Measurements from ENCODE around the gene MRPS6. TPM values are rescaled to one million over a fixed set of nuclear protein-coding genes. Genes with fewer than 3 reads are reported as not detected.
A peak's percentile ranks its signal among the peaks of the same experiment; 100 is the strongest.

The MRPS6 gene
- total and polyA plus RNA-seq, 2 of the 13 experiments (the other 11 are each of a cell fraction or from before 2014, with no cell fraction given): 14.2 to 26.9 TPM

DNA sequence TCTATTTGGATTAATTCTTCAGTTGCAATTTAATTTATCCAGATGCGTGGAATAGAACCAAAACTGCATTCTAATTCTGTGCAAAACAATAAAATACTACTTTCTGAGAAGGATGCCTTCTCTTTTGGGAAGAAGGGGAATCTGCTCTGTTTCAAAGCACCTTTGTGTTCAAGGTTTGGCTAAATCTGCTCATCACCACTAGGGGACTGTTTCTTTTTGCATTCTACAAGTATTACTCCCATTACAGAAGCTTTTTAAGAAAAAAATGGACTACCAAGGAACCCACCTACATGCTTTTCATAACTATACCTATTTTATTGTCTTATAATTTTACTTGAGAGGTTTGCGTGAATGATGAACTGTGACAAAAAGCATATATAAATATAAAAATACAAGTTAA lies 18.2 kb downstream of the MRPS6 start (continued):
- TF ChIP-seq, protein P1, sequence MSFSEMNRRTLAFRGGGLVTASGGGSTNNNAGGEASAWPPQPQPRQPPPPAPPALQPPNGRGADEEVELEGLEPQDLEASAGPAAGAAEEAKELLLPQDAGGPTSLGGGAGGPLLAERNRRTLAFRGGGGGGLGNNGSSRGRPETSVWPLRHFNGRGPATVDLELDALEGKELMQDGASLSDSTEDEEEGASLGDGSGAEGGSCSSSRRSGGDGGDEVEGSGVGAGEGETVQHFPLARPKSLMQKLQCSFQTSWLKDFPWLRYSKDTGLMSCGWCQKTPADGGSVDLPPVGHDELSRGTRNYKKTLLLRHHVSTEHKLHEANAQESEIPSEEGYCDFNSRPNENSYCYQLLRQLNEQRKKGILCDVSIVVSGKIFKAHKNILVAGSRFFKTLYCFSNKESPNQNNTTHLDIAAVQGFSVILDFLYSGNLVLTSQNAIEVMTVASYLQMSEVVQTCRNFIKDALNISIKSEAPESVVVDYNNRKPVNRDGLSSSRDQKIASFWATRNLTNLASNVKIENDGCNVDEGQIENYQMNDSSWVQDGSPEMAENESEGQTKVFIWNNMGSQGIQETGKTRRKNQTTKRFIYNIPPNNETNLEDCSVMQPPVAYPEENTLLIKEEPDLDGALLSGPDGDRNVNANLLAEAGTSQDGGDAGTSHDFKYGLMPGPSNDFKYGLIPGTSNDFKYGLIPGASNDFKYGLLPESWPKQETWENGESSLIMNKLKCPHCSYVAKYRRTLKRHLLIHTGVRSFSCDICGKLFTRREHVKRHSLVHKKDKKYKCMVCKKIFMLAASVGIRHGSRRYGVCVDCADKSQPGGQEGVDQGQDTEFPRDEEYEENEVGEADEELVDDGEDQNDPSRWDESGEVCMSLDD (CRISPR knock-in tag; IDR thresholded peaks at IDR 0.05; ENCODE audit: borderline replicate concordance): no peak
- no peak for TF ChIP-seq TBX3 (IDR thresholded peaks at IDR 0.05; ENCODE audit: borderline replicate concordance)
- no peak for TF ChIP-seq ZNF572 (CRISPR knock-in tag; IDR thresholded peaks at IDR 0.05)
- TF ChIP-seq ZNF547 (CRISPR knock-in tag; IDR thresholded peaks at IDR 0.05): no peak
- TF ChIP-seq HOXA9 (CRISPR knock-in tag; IDR thresholded peaks at IDR 0.05; ENCODE audit: borderline replicate concordance): no peak

DNA sequence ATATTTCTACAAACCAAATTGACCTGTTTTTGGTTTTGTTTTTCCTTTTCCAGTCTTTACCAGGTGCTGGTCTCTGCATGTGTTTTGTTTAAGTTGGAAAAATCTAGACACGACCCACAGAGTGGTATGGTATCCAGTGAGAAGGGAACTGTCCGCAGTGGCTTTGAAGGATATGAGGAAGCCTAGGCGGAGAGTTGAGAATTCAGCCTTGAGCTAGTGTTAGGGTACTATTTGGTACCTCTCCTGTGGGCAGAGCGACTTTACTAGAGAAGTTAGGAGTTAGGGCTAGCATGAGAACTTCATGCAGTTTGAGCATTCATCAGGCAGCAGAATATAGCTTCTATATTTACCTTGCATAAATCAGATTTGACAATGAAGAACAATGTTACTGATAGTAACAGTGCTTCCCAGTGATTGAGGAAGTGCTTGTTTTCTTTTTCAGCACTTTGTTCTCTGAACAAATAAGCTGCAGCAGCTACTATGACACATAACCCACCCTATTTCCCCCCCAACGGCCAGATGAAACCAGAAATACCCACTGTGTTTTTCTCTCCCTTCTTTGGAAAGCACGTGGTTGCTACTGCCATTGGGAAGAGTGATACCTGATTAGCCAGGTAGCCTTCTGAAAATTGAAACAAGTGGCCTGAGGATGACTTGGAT lies 19.0 kb downstream of the MRPS6 start:
- ChIA-PET CTCF (ENCODE audit: low intra/inter-chr PET ratio, low total read pairs) (no interaction called here), POLR2A (no interaction called here)
- Histone ChIP-seq H4K20me1 (ENCODE audit: insufficient read depth, low read length) (no peaks in the 10 kb centered on the region), H2AFZ (ENCODE audit: low read length) (no peak overlapping the region), H3K4me3 (replicated peaks in 1 of 3; ENCODE audit: insufficient read depth in 1 of 3, low read depth in 2 of 3, low read length in 3 of 3) (no peak overlapping the region), H3K27ac (ENCODE audit: extremely low read length, insufficient read depth, low read length) (no peak overlapping the region), H3K9me3 (ENCODE audit: low read length) (no peaks in the 10 kb centered on the region), H3K79me2 (ENCODE audit: insufficient read depth, low read length) (peaks cover 37% of the 10 kb centered on the region), H3K4me2 (ENCODE audit: low read depth, low read length) (no peak overlapping the region), H3K4me1 (ENCODE audit: insufficient read depth, low read length) (peaks cover 7% of the 10 kb centered on the region), H3K27me3 (ENCODE audit: control insufficient read depth in 1 of 2, insufficient read depth in 2 of 2, low read length in 2 of 2) (no peaks in the 10 kb centered on the region), H3K9ac (ENCODE audit: insufficient read depth, low read depth, low read length) (no peak overlapping the region), H3K36me3 (replicated peaks in 1 of 2; ENCODE audit: control insufficient read depth in 1 of 2, insufficient read depth in 2 of 2, low read length in 2 of 2) (peaks cover 10 to 23% of the 10 kb centered on the region in 2 experiments; a peak in 3 of 5 replicates)
- no TSS peak for BruUV-seq (replicated peaks)
- FAIRE-seq (no peak), ATAC-seq (no peak; the same call in 2 of the 3 replicates), DNase-seq (ENCODE audit: low spot score) (no peak)
- WGBS (ENCODE audit: low lambda C conversion rate): 68% methylated on average over 6 of the region's 6 CpGs
- in situ Hi-C loops (cut with HindIII; ENCODE audit: extremely low pct_ligation_motif_present, low pct_unique_long_range_greater_than_20kb) (loop anchor here (10.0 kb wide), 1 partner anchor 62 kb away; no protein-coding TSS in a partner anchor), intact Hi-C loops (cut with micrococcal nuclease; ENCODE audit: unreplicated experiment) (no loop called here)
- TF ChIP-seq ZNF124 (CRISPR knock-in tag; IDR thresholded peaks at IDR 0.05) (no peak), TRIM24 (CRISPR knock-in tag; IDR thresholded peaks at IDR 0.05) (no peak), ZNF768 (CRISPR knock-in tag; IDR thresholded peaks at IDR 0.05) (no peak), MIER3 (CRISPR knock-in tag; IDR thresholded peaks at IDR 0.05; ENCODE audit: borderline replicate concordance) (no peak), SOX5 (CRISPR knock-in tag; IDR thresholded peaks at IDR 0.05; ENCODE audit: borderline replicate concordance) (0 out of 2 replicates have a peak, but pooled peaks have one; percentile 23), ZNF383 (CRISPR knock-in tag; IDR thresholded peaks at IDR 0.05; ENCODE audit: borderline replicate concordance) (no peak), TSC22D2 (CRISPR knock-in tag; IDR thresholded peaks at IDR 0.05; ENCODE audit: borderline replicate concordance) (no peak), DNMT1 (CRISPR knock-in tag; IDR thresholded peaks at IDR 0.05) (no peak), PAWR (CRISPR knock-in tag; IDR thresholded peaks at IDR 0.05; ENCODE audit: borderline replicate concordance) (no peak)
- TF ChIP-seq, protein P2, sequence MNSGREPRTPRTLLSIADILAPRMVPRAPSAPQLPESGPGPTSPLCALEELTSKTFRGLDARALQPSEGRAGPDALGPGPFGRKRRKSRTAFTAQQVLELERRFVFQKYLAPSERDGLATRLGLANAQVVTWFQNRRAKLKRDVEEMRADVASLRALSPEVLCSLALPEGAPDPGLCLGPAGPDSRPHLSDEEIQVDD (CRISPR knock-in tag; IDR thresholded peaks at IDR 0.05; ENCODE audit: borderline replicate concordance): no peak
- TF ChIP-seq, protein P3, sequence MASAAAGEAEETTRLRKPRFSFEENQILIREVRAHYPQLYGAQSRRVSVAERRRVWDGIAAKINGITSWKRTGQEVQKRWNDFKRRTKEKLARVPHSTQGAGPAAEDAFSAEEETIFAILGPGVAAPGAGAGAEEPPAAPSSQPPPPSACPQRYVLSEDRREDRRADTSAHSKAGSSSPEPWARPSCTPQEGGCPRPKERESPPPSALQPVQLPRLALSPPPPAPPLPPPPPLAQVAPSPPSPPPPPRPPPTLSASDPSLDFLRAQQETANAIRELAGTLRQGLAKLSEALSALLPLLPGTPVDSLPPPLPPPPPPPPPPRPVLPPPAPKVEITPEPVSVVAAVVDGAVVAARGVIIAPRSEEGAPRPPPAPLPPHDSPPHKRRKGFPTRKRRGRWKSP (CRISPR knock-in tag; IDR thresholded peaks at IDR 0.05): no peak
- TF ChIP-seq, protein P4, sequence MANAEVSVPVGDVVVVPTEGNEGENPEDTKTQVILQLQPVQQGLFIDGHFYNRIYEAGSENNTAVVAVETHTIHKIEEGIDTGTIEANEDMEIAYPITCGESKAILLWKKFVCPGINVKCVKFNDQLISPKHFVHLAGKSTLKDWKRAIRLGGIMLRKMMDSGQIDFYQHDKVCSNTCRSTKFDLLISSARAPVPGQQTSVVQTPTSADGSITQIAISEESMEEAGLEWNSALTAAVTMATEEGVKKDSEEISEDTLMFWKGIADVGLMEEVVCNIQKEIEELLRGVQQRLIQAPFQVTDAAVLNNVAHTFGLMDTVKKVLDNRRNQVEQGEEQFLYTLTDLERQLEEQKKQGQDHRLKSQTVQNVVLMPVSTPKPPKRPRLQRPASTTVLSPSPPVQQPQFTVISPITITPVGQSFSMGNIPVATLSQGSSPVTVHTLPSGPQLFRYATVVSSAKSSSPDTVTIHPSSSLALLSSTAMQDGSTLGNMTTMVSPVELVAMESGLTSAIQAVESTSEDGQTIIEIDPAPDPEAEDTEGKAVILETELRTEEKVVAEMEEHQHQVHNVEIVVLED (CRISPR knock-in tag; IDR thresholded peaks at IDR 0.05; ENCODE audit: borderline replicate concordance): no peak

Measured in HepG2 (cell line).